AG08395 (cell line): Measurements from ENCODE around the gene PDE7B.
A peak's percentile ranks its signal among the peaks of the same experiment; 100 is the strongest.
"Not testable (repeated sequence)": the region's sequence is repeated elsewhere in the genome, so short reads cannot be mapped to it uniquely, and the experiment has no call there.

Source experiments
- DNase-seq: peaks from one replicate; pipeline ENCODE4 v3.0.0; 2012; ENCODE audit warnings: mixed read lengths, low spot score

The PDE7B gene

GRCh38 chr6:136108361-136108945, 257.0 kb downstream of the PDE7B start:
- DNase-seq = no peak

- DNase-seq = no peak
These were observed 260.3 kb downstream of the PDE7B start for GRCh38 chr6:136111831-136112230.

DNA sequence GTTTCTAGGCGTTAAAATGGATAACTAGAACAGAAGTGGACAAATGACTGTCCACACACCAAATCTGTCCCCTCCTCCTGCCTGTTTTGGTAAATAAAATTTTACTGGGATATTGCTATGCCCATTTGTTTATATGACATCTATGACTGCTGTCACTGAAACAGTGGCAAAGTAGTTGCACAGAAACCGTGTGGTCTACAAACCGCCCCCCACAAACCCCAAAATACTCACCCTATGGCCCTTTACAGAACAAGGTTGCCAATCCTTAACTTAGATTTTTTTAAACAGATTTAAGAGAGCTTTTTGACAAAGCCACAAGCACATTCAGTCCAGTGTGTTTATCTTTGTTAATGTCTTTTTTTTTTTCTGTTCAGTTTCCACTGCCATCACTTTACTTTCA, 260.8 kb downstream of the PDE7B start:
- no peak for DNase-seq

GRCh38 chr6:136113736-136114173, 262.3 kb downstream of the PDE7B start:
- peak; percentile 83 for DNase-seq

DNA sequence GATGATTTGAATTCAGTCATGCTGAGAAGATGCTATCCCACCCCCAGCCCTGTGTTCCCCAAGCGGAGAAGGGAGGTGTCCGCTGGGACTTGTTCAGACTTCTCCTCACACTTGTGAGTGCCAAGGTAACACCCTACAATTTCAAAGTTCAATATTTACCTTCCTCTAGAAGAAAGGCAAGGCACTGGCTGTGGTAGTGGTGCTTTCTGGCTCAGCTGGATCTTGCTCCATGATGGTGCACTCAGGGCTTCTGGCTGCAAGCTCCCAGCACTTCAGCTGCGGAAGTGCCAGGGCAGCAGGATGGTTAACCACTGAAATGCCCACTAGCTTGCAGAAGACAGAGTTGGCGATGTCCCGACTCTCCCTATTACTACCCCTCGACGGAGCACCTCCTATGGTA, 263.2 kb downstream of the PDE7B start:
- no peak for DNase-seq

DNA sequence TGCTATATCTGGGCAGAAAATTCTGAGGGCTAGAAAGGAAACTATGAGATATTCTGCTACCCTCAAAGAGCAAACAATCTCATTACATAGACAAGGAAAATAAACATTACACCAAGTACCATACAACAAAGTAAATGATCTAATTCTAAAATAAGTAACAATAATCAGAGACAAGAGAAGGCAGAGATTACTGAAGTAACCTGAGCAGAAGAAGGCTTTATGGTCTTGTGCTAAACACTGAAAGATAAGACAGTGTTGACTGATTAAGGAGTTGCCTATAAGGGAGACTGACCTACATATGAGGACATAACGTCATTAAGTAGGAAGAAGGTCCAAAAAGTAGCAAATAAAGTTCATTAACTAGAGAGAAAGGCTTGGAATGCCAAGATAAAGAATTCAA, 264.4 kb downstream of the PDE7B start:
- DNase-seq = no peak

DNA sequence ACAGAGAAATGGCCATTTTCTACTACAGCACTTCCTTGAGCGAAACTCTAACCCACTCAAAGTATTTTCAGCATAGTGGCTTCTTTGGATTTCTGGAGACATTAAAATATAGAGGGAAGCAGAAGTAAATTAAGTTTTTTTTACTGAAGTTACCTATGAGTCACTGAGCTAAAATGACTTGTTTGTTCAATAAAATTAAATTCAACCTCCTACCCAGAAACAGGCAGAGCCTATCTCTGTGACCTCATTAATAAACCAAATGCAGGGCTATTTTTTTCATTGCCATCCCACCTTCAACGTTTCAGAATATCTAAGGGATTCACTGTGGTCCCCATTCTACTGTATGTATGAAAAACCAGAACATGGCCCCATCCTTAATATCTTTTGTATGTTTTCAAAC, 265.6 kb downstream of the PDE7B start:
- DNase-seq = no peak

GRCh38 chr6:136118787-136119186, 267.3 kb downstream of the PDE7B start:
- no peak for DNase-seq

GRCh38 chr6:136123468-136123867, 272.0 kb downstream of the PDE7B start:
- DNase-seq = peak; percentile 24

DNA sequence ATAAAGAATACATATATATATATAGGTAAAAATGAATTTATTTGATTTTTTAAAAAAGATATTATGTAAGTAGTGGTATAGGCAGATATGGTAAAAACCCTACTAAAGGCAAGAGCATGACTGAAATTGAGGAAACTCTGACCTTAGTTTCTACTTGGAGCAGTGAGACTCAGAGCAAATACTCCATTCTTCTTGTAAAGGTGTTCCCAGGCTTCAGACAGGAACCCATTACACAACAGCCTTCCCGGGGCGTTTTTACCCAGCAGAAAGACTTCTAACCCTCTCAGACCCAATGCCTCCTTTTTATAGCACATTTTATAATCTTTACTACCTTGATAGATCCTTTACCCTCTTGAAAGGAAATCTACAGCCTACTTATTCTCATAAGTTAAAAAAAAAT, 274.1 kb downstream of the PDE7B start:
- DNase-seq = no peak

DNA sequence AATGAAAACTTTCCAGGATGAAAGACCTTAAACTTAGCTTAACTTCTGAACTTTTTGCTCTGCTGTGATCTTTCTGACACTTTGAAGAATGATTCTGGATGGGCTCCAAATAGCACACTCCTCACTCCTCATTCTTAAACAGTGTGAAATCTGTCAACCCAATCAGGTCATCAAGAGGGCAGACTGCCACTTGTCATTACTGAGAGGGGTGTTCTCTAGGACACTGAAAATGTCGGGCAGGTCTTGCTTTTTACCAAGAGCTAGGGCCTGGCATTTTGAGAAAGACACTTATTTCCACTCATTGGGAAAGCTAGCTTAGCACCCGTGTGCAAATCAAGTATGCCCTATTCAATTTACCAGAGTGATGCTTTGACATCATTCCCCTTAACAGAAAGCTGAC, 276.4 kb downstream of the PDE7B start:
- DNase-seq = no peak

GRCh38 chr6:136129365-136129764, 277.9 kb downstream of the PDE7B start:
- no peak for DNase-seq

DNA sequence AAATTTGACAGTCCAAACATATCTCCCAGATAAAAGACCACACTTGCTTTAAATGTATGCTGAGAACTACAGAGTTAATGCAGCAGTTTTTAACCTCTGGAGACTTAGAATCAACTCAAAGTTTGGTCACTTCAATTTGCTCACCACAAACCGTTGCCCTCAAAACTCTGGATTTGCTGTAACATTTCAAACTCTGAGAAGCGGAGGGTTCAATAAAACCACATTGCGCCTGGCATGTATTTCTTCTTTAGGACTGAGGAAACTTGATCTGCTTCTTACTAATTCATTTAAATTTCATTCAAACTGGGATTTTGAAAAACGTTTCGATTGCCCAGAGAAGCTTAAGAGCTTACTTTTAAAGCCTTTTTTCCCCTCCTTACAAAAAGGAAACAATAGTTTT, 282.8 kb downstream of the PDE7B start:
- no peak for DNase-seq

DNA sequence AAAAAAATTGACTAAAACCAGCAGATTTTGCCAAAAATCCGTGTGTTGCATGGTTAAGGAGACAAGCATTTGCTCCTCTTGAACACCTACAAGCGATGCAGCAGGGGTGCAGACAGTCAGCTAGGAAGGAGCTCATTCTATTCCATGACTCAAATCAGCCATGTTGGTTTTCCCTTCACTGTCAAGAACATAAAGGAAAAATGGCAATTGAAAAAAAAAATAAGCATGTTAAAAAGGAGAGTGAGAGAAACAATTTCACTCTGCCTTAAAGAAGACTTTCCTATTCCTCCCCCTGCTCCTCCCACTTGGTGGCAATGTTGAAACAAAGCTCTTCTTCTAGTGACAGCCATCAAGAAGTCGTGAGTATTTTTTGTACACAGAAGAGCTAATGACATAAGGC, 283.2 kb downstream of the PDE7B start:
- no peak for DNase-seq

GRCh38 chr6:136136274-136136673, 284.8 kb downstream of the PDE7B start:
- no peak for DNase-seq

- DNase-seq = no peak
These were observed 285.6 kb downstream of the PDE7B start for GRCh38 chr6:136137008-136137692.

DNA sequence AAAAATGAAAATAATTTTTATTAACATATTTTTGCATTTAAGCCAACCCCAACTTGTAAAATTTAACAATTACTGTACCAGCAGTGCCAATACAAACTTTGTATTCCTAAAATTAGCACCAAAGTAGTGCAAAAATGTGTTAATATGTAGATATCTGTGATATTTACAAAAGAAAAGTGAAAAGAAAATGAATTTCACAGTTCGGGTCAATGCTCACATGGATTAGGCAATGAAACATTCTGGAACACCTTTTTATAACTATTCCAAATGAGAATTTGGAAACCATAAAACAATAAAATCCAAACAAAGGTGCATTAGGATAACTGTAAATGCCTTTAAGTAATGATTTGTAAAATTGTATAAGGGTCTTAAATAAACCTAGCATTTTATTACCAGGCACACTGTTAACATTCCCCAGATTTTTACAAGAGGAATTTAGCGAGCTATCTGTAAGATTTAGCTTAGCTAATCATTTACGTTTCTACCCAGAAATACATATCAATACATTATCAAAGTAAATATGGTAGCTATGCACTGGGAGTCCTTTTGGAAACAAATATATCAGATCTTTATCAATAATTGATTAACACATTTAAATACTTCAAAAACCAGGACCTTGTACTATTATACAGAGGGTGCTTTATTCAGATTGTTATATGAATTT, 286.4 kb downstream of the PDE7B start:
- no peak for DNase-seq

GRCh38 chr6:136139111-136139510, 287.6 kb downstream of the PDE7B start:
- not testable (repeated sequence) for DNase-seq

GRCh38 chr6:136144251-136145023, 292.9 kb downstream of the PDE7B start:
- no peak for DNase-seq

DNA sequence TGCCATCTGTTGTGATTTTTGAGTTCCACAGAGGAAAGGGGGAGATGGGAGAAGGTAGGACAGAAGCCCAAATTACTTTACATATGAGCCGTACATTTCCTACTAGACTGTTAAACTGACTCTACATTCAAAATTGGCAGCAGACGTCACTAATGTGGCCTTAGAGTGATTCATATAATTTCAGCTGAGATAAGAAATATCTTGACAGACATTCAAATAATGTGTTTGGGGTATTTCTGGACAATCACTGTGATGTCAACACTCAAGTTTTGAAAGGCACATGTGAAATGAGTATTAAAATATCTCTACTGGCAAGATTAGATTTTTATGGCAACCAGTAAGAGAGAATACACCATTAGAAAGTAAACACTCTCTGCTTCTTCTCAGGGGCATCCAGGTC, 294.6 kb downstream of the PDE7B start:
- DNase-seq = no peak

DNA sequence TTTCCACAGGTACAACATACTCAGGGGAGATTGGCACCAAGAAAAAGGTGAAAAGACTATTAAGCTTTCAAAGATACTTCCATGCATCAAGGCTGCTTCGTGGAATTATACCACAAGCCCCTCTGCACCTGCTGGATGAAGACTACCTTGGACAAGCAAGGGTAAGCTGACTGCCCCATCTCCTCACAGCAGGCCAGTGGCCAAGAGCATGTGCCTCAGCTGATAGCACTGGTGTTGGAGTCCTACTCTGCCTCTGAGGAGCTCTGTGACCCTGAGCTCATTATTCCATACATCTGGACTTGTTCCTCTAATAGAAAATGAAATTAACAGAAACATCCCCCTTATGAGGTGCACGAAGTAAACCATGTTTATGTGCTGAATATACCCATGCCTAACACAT, 295.8 kb downstream of the PDE7B start:
- no peak for DNase-seq

- DNase-seq = no peak
These were observed 296.6 kb downstream of the PDE7B start for GRCh38 chr6:136148051-136148450.

GRCh38 chr6:136148523-136148922, 297.0 kb downstream of the PDE7B start:
- no peak for DNase-seq
